Endothelial cell of umbilical vein (primary cell): ENCODE measurements around the gene HCRT. TPM values are rescaled to one million over a fixed set of nuclear protein-coding genes. Genes with fewer than 3 reads are reported as not detected.
"Not testable (repeated sequence)": the region's sequence is repeated elsewhere in the genome, so short reads cannot be mapped to it uniquely, and the experiment has no call there.

Experiments used
- BruUV-seq: library from RNA; stranded (reverse); fragments of 400-500 nt; replicated peaks from 2 replicates; lab custom pipeline; 2021; lab: Mats Ljungman, UMichigan
- CTCF ChIA-PET: fragments of 300-600, 350-600 bp; sonication (Branson Sonifier 250); formaldehyde crosslinking; loops from one replicate; lab custom pipeline; 2021; ENCODE audit warnings: antibody characterized with exemption, inconsistent platforms; lab: Charles Lee
- POLR2A ChIA-PET: fragments of 300-600, 350-600 bp; sonication (Branson Sonifier 250); formaldehyde crosslinking; loops from one replicate; lab custom pipeline; 2021; ENCODE audit warnings: antibody characterized with exemption, inconsistent platforms; lab: Charles Lee
- DNase-seq: peaks from one replicate; pipeline ENCODE4 v3.0.0-alpha.2; 2011; ENCODE audit warnings: low read depth, low spot score
- FAIRE-seq: peaks from 2 replicates; lab custom pipeline; 2011; peaks lifted over from hg19 to GRCh38; lab: Jason Lieb, UNC
- H2AFZ ChIP-seq: 2 replicates; pipeline ENCODE4 v1.6.0; 2012; ENCODE audit warnings: low read depth, low read length, control low read depth, inconsistent platforms
- H3K27ac ChIP-seq: 2 replicates; pipeline ENCODE4 v1.5.1; 2011; ENCODE audit warnings: low read depth, mild to moderate bottlenecking, control low read depth, low read length, moderate library complexity; ENCODE audit not compliant: insufficient read depth
- H3K27me3 ChIP-seq, 2 experiments: 2 replicates each; pipeline versions ENCODE4 v1.6.0 to v1.6.1; 2011; ENCODE audit warnings: low read length in 2 of 2, mixed read lengths in 1 of 2; ENCODE audit not compliant: control insufficient read depth in 2 of 2, insufficient read depth in 2 of 2
- H3K36me3 ChIP-seq, 2 experiments: 2 replicates in 1 of 2; 3 replicates in 1 of 2; pipeline ENCODE4 v1.5.1; 2011; ENCODE audit warnings: low read length in 2 of 2, mild to moderate bottlenecking in 1 of 2, moderate library complexity in 1 of 2; ENCODE audit not compliant: control insufficient read depth in 2 of 2, insufficient read depth in 2 of 2; ENCODE audit errors: extremely low read depth in 1 of 2
- H3K4me1 ChIP-seq: 3 replicates; pipeline ENCODE4 v1.5.1; 2011; ENCODE audit warnings: mild to moderate bottlenecking, low read length; ENCODE audit not compliant: control insufficient read depth, insufficient read depth; ENCODE audit errors: extremely low read depth
- H3K4me2 ChIP-seq: 2 replicates; pipeline ENCODE4 v1.6.1; 2011; ENCODE audit warnings: low read length, control low read depth, mixed read lengths; ENCODE audit not compliant: insufficient read depth
- H3K4me3 ChIP-seq, 3 experiments: fragments of 200-600 bp in 1 of 3; sonication (generic), shearing (Covaris generic) in 1 of 3; replicated peaks in 1 of 3; 2 replicates each; pipeline ENCODE4 v1.5.1; 2011 to 2016; ENCODE audit warnings: control low read depth in 3 of 3, low read length in 3 of 3, mild to moderate bottlenecking in 2 of 3, inconsistent platforms in 1 of 3, low read depth in 1 of 3, moderate library complexity in 1 of 3; ENCODE audit not compliant: insufficient read depth in 1 of 3
- H3K79me2 ChIP-seq: 2 replicates; pipeline ENCODE4 v1.6.0; 2012; ENCODE audit warnings: low read length, inconsistent platforms; ENCODE audit not compliant: control insufficient read depth, insufficient read depth
- H3K9ac ChIP-seq: replicated peaks from 2 replicates; pipeline ENCODE3; 2011; ENCODE audit warnings: low read length, control low read depth; ENCODE audit not compliant: insufficient read depth; ENCODE audit errors: extremely low read depth
- H3K9me1 ChIP-seq: replicated peaks from 3 replicates; pipeline ENCODE4 v1.6.0; 2011; ENCODE audit warnings: mild to moderate bottlenecking, low read length; ENCODE audit not compliant: control insufficient read depth, insufficient read depth; ENCODE audit errors: extremely low read depth
- H3K9me3 ChIP-seq: replicated peaks from 2 replicates; pipeline ENCODE4 v1.5.1; 2012; ENCODE audit warnings: low read length, inconsistent platforms; ENCODE audit not compliant: control insufficient read depth, insufficient read depth
- H4K20me1 ChIP-seq: replicated peaks from 2 replicates; pipeline ENCODE3; 2011; ENCODE audit warnings: mild to moderate bottlenecking, low read length; ENCODE audit not compliant: control insufficient read depth, insufficient read depth; ENCODE audit errors: extremely low read depth
- FOS ChIP-seq: IDR thresholded peaks from 2 replicates; pipeline ENCODE4 v1.6.1; 2011; ENCODE audit warnings: mild to moderate bottlenecking, low read length, moderate library complexity, borderline replicate concordance; ENCODE audit not compliant: insufficient read depth
- dilution Hi-C: fragments of 300-500 bp; cut with MboI; formaldehyde crosslinking; loops from one replicate; pipeline ENCODE4 v1.15.0; 2019; ENCODE audit warnings: low sequenced_read_pairs; ENCODE audit not compliant: extremely low pct_ligation_motif_present
- intact Hi-C: fragments of 100-400 bp; cut with micrococcal nuclease; formaldehyde crosslinking; loops from one replicate; pipeline ENCODE4 v1.10.0; 2022
- polyA plus RNA-seq, 4 experiments: library from polyadenylated mRNA; depleted of rRNA in 3 of 4; stranded (reverse) in 3 of 4; unstranded in 1 of 4; fragments of >200 nt; gene quantifications; 2 replicates each; pipeline versions ENCODE4 v1.2.1 to v1.2.3, GENCODE V29; 2011 to 2012; ENCODE audit warnings: missing spikeins in 1 of 4
- total RNA-seq: library from RNA; stranded (reverse); gene quantifications from 2 replicates; pipeline ENCODE4 v1.2.3, GENCODE V29; 2021
- TF ChIP-seq, protein P1 (sequence below): IDR thresholded peaks from 2 replicates; pipeline ENCODE4 v1.6.1; 2011; ENCODE audit not compliant: insufficient read depth, insufficient read length

Gene HCRT
- total and polyA plus RNA-seq, 2 donors (not counting 3 experiments of a cell fraction or from before 2014, with no cell fraction given): not detected

DNA sequence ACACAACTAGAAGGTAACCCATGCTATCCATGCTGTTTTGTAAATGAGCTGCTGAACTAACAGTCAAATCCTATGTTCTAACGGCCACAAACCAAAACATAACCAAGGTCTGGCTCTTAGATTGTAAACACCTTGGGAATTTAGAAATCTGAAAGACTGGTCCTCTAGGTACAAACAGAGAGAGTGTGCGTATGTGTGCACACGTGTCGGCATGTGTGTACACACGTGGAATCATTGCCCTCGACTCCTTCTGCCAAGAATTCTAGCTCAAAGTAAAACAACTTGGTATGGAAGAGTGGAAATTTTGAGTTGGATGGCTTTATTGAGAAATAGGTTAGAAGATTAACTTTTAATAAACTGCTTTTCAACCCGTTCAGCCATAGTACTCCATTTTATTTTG, 27.1 kb upstream of the HCRT start:
- POLR2A ChIA-PET: no interaction called here
- Histone ChIP-seq H3K27ac (no peak overlapping the region), H3K27me3 (no peaks in the 10 kb centered on the region), H3K4me3 (no peak overlapping the region), H3K36me3 (peaks cover 10 to 16% of the 10 kb centered on the region in 2 experiments), H3K9me3 (no peaks in the 10 kb centered on the region), H2AFZ (no peak overlapping the region), H4K20me1 (no peaks in the 10 kb centered on the region), H3K4me2 (no peak overlapping the region), H3K9ac (no peak overlapping the region), H3K9me1 (no peaks in the 10 kb centered on the region), H3K4me1 (no peaks in the 10 kb centered on the region), H3K79me2 (no peaks in the 10 kb centered on the region)
- dilution Hi-C loops (no loop called here), intact Hi-C loops (no loop called here)
- FAIRE-seq (no peak), DNase-seq (no peak)
- no peak for TF ChIP-seq FOS
- TF ChIP-seq, protein P1, sequence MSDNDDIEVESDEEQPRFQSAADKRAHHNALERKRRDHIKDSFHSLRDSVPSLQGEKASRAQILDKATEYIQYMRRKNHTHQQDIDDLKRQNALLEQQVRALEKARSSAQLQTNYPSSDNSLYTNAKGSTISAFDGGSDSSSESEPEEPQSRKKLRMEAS: no peak
- CTCF ChIA-PET: interaction anchor here (3.3 kb wide), 1 partner anchor 10 kb away, joined by 18 read pairs; no protein-coding TSS in a partner anchor
- no TSS peak for BruUV-seq

DNA sequence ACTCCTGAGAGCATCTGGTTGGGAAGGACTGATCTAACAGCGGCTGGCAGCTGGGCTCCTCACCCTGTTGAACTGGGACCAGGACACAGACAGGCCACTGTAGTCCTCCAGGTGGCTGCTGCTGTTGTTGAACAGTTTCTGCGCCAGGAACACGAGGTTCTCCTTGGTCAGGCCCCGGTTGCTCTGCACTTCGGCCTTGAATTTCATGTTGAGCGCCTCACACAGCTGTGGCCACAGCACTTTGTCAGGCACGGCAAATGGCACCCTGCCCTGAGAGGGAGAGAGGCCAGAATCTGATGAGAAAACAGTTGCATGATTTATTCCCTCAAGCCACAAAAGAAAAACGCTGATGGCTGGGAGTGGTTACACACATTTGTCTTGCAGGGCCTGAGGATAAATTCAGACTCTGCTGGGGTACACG, 26.7 kb upstream of the HCRT start:
- dilution Hi-C loops: not testable (repeated sequence)
- CTCF ChIA-PET: interaction anchor here (3.3 kb wide), 1 partner anchor 10 kb away, joined by 18 read pairs; no protein-coding TSS in a partner anchor

More for the DNA sequence above, 26.7 kb upstream of the HCRT start:
- intact Hi-C loops, H3K4me2 ChIP-seq, H3K27me3 ChIP-seq, H3K27ac ChIP-seq, BruUV-seq, H3K9ac ChIP-seq, H3K79me2 ChIP-seq, H4K20me1 ChIP-seq, H3K9me1 ChIP-seq, POLR2A ChIA-PET, H2AFZ ChIP-seq, H3K9me3 ChIP-seq, H3K4me1 ChIP-seq, DNase-seq, H3K4me3 ChIP-seq: not testable (repeated sequence)
- peak; percentile 33 for FAIRE-seq
- peaks cover 10 to 16% of the 10 kb centered on the region in 2 experiments for H3K36me3 ChIP-seq
